SK-N-SH (cell line): ENCODE measurements around the gene ABHD6. TPM values are rescaled to one million over a fixed set of nuclear protein-coding genes. Genes with fewer than 3 reads are reported as not detected.

Experiments used
- CTCF ChIA-PET: fragments of 300-600, 350-600 bp; formaldehyde crosslinking; extraction: SDS; loops from one replicate; lab custom pipeline; 2021; lab: Yijun Ruan, JAX
- POLR2A ChIA-PET: fragments of 350-600 bp; sonication (Branson Sonifier 250); formaldehyde crosslinking; extraction: SDS; loops from one replicate; lab custom pipeline; 2020; ENCODE audit warnings: antibody characterized with exemption, inconsistent platforms; lab: Yijun Ruan, JAX
- DNase-seq: peaks from one replicate; pipeline ENCODE4 v3.0.0; 2012
- H2AFZ ChIP-seq: fragments of 200-600 bp; sonication (generic); 2 replicates; pipeline ENCODE4 v1.8.1; 2016; ENCODE audit warnings: antibody characterized with exemption, mild to moderate bottlenecking, low read depth
- H3F3A ChIP-seq: fragments of 200-600 bp; sonication (generic); replicated peaks from 2 replicates; pipeline ENCODE3; 2016; ENCODE audit warnings: antibody characterized with exemption, mild to moderate bottlenecking; ENCODE audit not compliant: insufficient read depth
- H3K27ac ChIP-seq, 2 experiments: fragments of 200-500 bp in 1 of 2; fragments of 200-600 bp in 1 of 2; sonication (Bioruptor generic) in 1 of 2; sonication (generic), shearing (Covaris generic) in 1 of 2; 2 replicates each; pipeline versions ENCODE4 v1.5.1 to v1.6.1; 2014 to 2016; ENCODE audit warnings: low read depth in 2 of 2, inconsistent platforms in 1 of 2, low read length in 1 of 2, mild to moderate bottlenecking in 1 of 2, mixed read lengths in 1 of 2
- H3K27me3 ChIP-seq: fragments of 200-600 bp; sonication (generic), shearing (Covaris generic); 2 replicates; pipeline ENCODE4 v1.6.1; 2016; ENCODE audit warnings: mixed run types; ENCODE audit not compliant: insufficient read depth
- H3K36me3 ChIP-seq, 2 experiments: fragments of 200-500 bp in 1 of 2; fragments of 200-600 bp in 1 of 2; sonication (Bioruptor generic) in 1 of 2; sonication (generic) in 1 of 2; replicated peaks in 1 of 2; 2 replicates each; pipeline versions ENCODE3 to v1.5.1; 2014 to 2016; ENCODE audit warnings: low read length in 1 of 2, mild to moderate bottlenecking in 1 of 2; ENCODE audit not compliant: insufficient read depth in 2 of 2, control insufficient read depth in 1 of 2
- H3K4me1 ChIP-seq, 2 experiments: fragments of 200-500 bp in 1 of 2; fragments of 200-600 bp in 1 of 2; sonication (Bioruptor generic) in 1 of 2; sonication (generic), shearing (Covaris generic) in 1 of 2; 2 replicates each; pipeline versions ENCODE4 v1.5.1 to v1.6.1; 2014 to 2016; ENCODE audit warnings: low read depth in 1 of 2, low read length in 1 of 2, mixed run types in 1 of 2; ENCODE audit not compliant: insufficient read depth in 2 of 2, control insufficient read depth in 1 of 2
- H3K4me2 ChIP-seq: fragments of 200-600 bp; sonication (generic), shearing (Covaris generic); 2 replicates; pipeline ENCODE4 v1.6.1; 2017; ENCODE audit warnings: mixed run types
- H3K4me3 ChIP-seq, 2 experiments: fragments of 200-500 bp in 1 of 2; fragments of 200-600 bp in 1 of 2; sonication (Bioruptor generic) in 1 of 2; sonication (generic), shearing (Covaris generic) in 1 of 2; 2 replicates each; pipeline versions ENCODE4 v1.5.1 to v1.8.1; 2014 to 2016; ENCODE audit warnings: low read depth in 2 of 2, inconsistent platforms in 1 of 2, low read length in 1 of 2, mild to moderate bottlenecking in 1 of 2, mixed read lengths in 1 of 2, moderate library complexity in 1 of 2
- H3K79me2 ChIP-seq: fragments of 200-600 bp; sonication (generic); 2 replicates; pipeline ENCODE4 v1.8.1; 2017; ENCODE audit warnings: mild to moderate bottlenecking; ENCODE audit not compliant: insufficient read depth
- H3K9ac ChIP-seq: fragments of 200-600 bp; sonication (generic); 2 replicates; pipeline ENCODE4 v1.6.1; 2017; ENCODE audit warnings: mixed run types
- H3K9me2 ChIP-seq: fragments of 200-600 bp; sonication (generic); 2 replicates; pipeline ENCODE4 v1.6.1; 2017; ENCODE audit warnings: mixed run types
- H3K9me3 ChIP-seq: fragments of 200-600 bp; sonication (generic); 2 replicates; pipeline ENCODE4 v1.6.1; 2017; ENCODE audit warnings: mixed run types, mild to moderate bottlenecking, moderate library complexity
- H4K20me1 ChIP-seq: fragments of 200-600 bp; sonication (generic); 2 replicates; pipeline ENCODE4 v1.6.1; 2017; ENCODE audit warnings: mild to moderate bottlenecking, mixed run types; ENCODE audit not compliant: insufficient read depth
- EZH2phosphoT487 ChIP-seq: fragments of 200-600 bp; sonication (generic); IDR thresholded peaks from 2 replicates; pipeline ENCODE4 v1.6.1; 2017; ENCODE audit warnings: low read depth, mixed run types, mild to moderate bottlenecking, antibody characterized with exemption, moderate library complexity, borderline replicate concordance
- FOSL2 ChIP-seq: IDR thresholded peaks from 2 replicates; pipeline ENCODE4 v1.4.0; 2012; ENCODE audit warnings: low read depth, mild to moderate bottlenecking, moderate library complexity, borderline replicate concordance
- GABPA ChIP-seq: IDR thresholded peaks from 2 replicates; pipeline ENCODE4 v1.4.0; 2012; ENCODE audit warnings: low read depth, mild to moderate bottlenecking
- IRF3 ChIP-seq: fragments of 150-350 bp; IDR thresholded peaks from 2 replicates; pipeline ENCODE4 v1.6.1; 2016; ENCODE audit warnings: mild to moderate bottlenecking, low read depth, low read length
- MXI1 ChIP-seq: IDR thresholded peaks from 2 replicates; pipeline ENCODE4 v1.6.1; 2012; ENCODE audit warnings: mild to moderate bottlenecking, low read depth, low read length, improper control_type of control experiment
- NFIC ChIP-seq: IDR thresholded peaks from 2 replicates; pipeline ENCODE4 v1.4.0; 2012; ENCODE audit warnings: borderline replicate concordance
- NRF1 ChIP-seq: IDR thresholded peaks from 2 replicates; pipeline ENCODE4 v1.6.1; 2012; ENCODE audit warnings: low read depth, mild to moderate bottlenecking, low read length
- RCOR1 ChIP-seq: fragments of 150-350 bp; IDR thresholded peaks from 2 replicates; pipeline ENCODE4 v1.6.1; 2017; ENCODE audit warnings: antibody characterized with exemption, low read length
- REST ChIP-seq: IDR thresholded peaks from 2 replicates; pipeline ENCODE4 v1.6.1; 2012; ENCODE audit warnings: mild to moderate bottlenecking, low read depth, low read length, moderate library complexity
- RXRA ChIP-seq: IDR thresholded peaks from 2 replicates; pipeline ENCODE4 v1.4.0; 2012; ENCODE audit warnings: low read depth, mild to moderate bottlenecking, borderline replicate concordance
- TAF1 ChIP-seq: IDR thresholded peaks from 2 replicates; pipeline ENCODE4 v1.6.1; 2012; ENCODE audit warnings: low read depth, mild to moderate bottlenecking, low read length, moderate library complexity, borderline replicate concordance
- TCF12 ChIP-seq: IDR thresholded peaks from 2 replicates; pipeline ENCODE4 v1.4.0; 2012
- TEAD4 ChIP-seq: IDR thresholded peaks from 2 replicates; pipeline ENCODE4 v1.4.0; 2012; ENCODE audit warnings: mild to moderate bottlenecking, borderline replicate concordance; ENCODE audit not compliant: insufficient read depth
- YY1 ChIP-seq: IDR thresholded peaks from 2 replicates; pipeline ENCODE4 v1.4.0; 2012; ENCODE audit warnings: low read depth, mild to moderate bottlenecking
- ZBTB33 ChIP-seq: IDR thresholded peaks from 2 replicates; pipeline ENCODE4 v1.4.0; 2012; ENCODE audit warnings: low read depth, borderline replicate concordance
- WGBS: methylation state at CpG from one replicate; pipeline ENCODE4 v1.1.6; 2017; ENCODE audit warnings: low lambda C conversion rate; 5-methylcytosine and 5-hydroxymethylcytosine counted together
- polyA plus RNA-seq, 3 experiments: library from polyadenylated mRNA; depleted of rRNA; stranded (reverse); fragments of >200 nt; gene quantifications; 2 replicates each; pipeline ENCODE4 v1.2.3, GENCODE V29; 2012
- TF ChIP-seq, protein P1 (sequence below): IDR thresholded peaks from 2 replicates; pipeline ENCODE4 v1.4.0; 2012; ENCODE audit warnings: low read depth
- TF ChIP-seq, protein P2 (sequence below): IDR thresholded peaks from 2 replicates; pipeline ENCODE4 v1.4.0; 2012; ENCODE audit warnings: low read depth, borderline replicate concordance

ABHD6 gene
- polyA plus RNA-seq, 1 of the 3 experiments (the other 2 are of a cell fraction), result 10.7 TPM

DNA sequence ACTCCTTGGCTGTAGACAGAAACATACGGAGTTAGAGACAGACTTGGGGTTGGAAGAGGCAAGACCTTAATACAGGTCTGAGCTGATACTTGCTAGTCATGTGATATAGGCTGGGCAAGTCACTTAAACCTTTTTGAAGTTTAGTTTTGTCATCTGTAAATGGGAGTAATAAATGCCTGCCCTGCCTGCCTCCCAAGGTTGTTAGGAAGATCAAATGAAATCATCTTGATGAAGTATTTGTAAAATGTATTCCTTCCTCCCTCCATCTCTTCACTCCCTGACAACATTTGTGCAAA, 98.0 kb downstream of the ABHD6 start:
- POLR2A ChIA-PET, result no interaction called here
- H3K4me2 ChIP-seq, result peak overlapping the region; percentile 92
- H3K9me2 ChIP-seq, result no peaks in the 10 kb centered on the region
- H3K27me3 ChIP-seq, result no peaks in the 10 kb centered on the region
- TF ChIP-seq RCOR1 (no peak), NRF1 (no peak), ZBTB33 (no peak), NFIC (no peak), GABPA (no peak), REST (no peak), TCF12 (no peak), YY1 (no peak), TEAD4 (no peak), IRF3 (no peak), MXI1 (no peak), FOSL2 (no peak), TAF1 (no peak), RXRA (no peak), EZH2phosphoT487 (no peak)
- TF ChIP-seq, protein P1, sequence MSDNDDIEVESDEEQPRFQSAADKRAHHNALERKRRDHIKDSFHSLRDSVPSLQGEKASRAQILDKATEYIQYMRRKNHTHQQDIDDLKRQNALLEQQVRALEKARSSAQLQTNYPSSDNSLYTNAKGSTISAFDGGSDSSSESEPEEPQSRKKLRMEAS, result no peak
- TF ChIP-seq, protein P2, sequence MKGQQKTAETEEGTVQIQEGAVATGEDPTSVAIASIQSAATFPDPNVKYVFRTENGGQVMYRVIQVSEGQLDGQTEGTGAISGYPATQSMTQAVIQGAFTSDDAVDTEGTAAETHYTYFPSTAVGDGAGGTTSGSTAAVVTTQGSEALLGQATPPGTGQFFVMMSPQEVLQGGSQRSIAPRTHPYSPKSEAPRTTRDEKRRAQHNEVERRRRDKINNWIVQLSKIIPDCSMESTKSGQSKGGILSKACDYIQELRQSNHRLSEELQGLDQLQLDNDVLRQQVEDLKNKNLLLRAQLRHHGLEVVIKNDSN, result no peak
- TF ChIP-seq, all 33 proteins: peak for 0
- no peaks in the 10 kb centered on the region for H3K9me3 ChIP-seq
- H3F3A ChIP-seq, result peaks cover 19% of the 10 kb centered on the region
- H3K79me2 ChIP-seq, result peaks cover 35% of the 10 kb centered on the region; the same call in 1 of the 2 replicates
- CTCF ChIA-PET, result interaction anchor here (0.8 to 3.6 kb wide), 5 partner anchors 10 to 156 kb away, joined by 3 to 24 read pairs (median 4); no protein-coding TSS in a partner anchor
- WGBS, result 82% methylated on average over 1 of the region's 1 CpG
- peak overlapping the region; percentile 41; the same call in 1 of the 2 replicates for H3K9ac ChIP-seq
- H3K27ac ChIP-seq, result peak overlapping the region in 1 of 2 experiments; percentile 88; a peak in 2 of 4 replicates
- no peak overlapping the region for H3K4me3 ChIP-seq
- H3K36me3 ChIP-seq, result no peaks in the 10 kb centered on the region
- no peaks in the 10 kb centered on the region for H4K20me1 ChIP-seq
- DNase-seq, result no peak
- H3K4me1 ChIP-seq, result peaks cover 4 to 11% of the 10 kb centered on the region in 2 experiments; a peak in 3 of 4 replicates
- H2AFZ ChIP-seq, result peak overlapping the region; percentile 74; the same call in 1 of the 2 replicates
